Measurements from ENCODE around the gene ANKRD36C. TPM values are rescaled to one million over a fixed set of nuclear protein-coding genes. Genes with fewer than 3 reads are reported as not detected.
A peak's percentile ranks its signal among the peaks of the same experiment; 100 is the strongest.
"Not testable (repeated sequence)": the region's sequence is repeated elsewhere in the genome, so short reads cannot be mapped to it uniquely, and the experiment has no call there.

The ANKRD36C gene
- total RNA-seq, 4 donors from 2014 or later, result 9.0 to 42.6 (median 18.8) TPM

DNA sequence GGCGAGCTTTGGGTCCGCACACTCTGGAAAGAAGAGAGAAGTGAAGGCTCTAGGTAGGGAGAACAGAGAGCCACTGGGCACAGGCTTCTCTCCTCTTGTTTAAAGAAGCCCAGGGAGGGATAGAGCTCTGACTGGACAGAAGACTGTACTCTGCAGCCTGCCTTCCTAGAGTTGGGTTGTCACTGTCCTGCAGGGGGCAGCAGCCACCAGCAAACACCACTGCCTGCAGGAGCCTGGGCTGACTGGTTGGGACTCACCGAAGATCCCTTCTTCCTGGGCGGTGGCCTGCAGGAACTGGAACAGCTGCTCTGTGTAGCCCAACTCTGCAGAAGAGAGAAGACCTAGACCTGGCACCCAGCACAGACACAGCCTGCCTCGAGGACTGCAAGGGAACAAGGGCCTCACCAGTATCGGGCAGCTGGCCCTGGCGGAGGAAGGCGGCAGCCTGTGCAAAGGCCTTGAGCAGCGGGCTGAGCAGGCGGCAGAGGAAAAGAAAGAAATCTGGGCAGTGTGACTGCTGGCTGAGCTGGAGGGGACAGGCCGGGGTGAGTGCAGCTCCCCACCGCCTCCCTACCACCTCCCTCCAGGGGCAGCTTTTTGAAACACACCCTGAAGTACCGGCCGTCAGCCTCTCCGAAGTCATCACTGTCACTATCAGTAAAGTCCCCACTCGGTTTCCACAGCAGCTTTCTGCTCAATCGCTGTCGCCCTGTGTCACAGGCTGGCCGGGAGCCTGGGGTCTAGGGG is 31.2 kb upstream of the ANKRD36C start:
- H3K36me3 ChIP-seq, H3K27ac ChIP-seq, H3K9me3 ChIP-seq, H3K4me3 ChIP-seq, H3K4me1 ChIP-seq, H3K27me3 ChIP-seq: not testable (repeated sequence)
- TF ChIP-seq, protein P1, sequence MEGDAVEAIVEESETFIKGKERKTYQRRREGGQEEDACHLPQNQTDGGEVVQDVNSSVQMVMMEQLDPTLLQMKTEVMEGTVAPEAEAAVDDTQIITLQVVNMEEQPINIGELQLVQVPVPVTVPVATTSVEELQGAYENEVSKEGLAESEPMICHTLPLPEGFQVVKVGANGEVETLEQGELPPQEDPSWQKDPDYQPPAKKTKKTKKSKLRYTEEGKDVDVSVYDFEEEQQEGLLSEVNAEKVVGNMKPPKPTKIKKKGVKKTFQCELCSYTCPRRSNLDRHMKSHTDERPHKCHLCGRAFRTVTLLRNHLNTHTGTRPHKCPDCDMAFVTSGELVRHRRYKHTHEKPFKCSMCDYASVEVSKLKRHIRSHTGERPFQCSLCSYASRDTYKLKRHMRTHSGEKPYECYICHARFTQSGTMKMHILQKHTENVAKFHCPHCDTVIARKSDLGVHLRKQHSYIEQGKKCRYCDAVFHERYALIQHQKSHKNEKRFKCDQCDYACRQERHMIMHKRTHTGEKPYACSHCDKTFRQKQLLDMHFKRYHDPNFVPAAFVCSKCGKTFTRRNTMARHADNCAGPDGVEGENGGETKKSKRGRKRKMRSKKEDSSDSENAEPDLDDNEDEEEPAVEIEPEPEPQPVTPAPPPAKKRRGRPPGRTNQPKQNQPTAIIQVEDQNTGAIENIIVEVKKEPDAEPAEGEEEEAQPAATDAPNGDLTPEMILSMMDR (IDR thresholded peaks at IDR 0.05), result peak; percentile 66 to 82 (median 75)
- WGBS, 2 donors (ENCODE audit: low coverage in 1 of 2), result 75% methylated on average over 4 of the region's 19 CpGs; no CpG with 5 or more reads in 1 of the 2 donors
- ATAC-seq, result peak; percentile 88

DNA sequence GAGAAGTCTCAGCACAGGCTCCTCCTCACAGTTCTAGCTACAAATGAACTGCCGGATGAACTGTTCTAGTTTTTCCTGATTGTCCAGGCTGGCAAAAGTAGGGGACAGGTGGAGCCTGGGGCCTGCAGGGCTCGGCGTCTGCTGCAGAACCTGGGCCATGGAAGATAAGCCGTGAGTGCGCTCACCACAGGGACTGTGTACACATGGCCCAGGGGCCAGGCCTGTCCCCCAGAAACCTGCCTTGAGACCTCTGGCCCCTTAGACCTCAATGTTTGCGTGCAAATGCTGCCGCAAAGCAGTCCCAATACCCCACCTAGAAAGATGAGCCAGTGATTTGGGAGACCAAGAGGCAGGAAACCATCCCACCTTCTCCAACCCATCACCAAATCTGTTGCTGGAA is 30.5 kb upstream of the ANKRD36C start:
- not testable (repeated sequence) for H3K4me1 ChIP-seq, H3K9me3 ChIP-seq, H3K4me3 ChIP-seq, ATAC-seq, H3K27ac ChIP-seq, H3K36me3 ChIP-seq, H3K27me3 ChIP-seq
- WGBS, 2 donors (ENCODE audit: low coverage in 1 of 2), result no CpG with 5 or more reads among the region's 7 CpGs

DNA sequence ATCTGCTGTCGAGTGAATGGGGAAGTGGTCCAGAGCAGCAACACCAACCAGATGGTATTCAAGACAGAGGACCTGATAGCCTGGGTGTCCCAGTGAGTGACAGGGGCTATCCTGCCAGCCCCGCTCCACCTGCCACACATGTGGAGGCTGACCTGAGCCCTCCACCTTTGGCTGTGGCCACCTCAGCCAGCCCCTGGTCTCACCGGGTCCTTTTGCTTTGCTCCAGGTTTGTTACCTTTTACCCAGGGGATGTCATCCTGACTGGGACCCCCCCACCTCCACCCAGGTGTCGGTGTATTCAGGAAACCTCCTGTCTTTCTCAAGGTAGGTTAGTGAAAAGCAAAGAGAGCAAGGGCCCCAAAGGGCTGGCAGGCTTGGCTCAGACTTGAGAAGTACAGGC is 29.5 kb upstream of the ANKRD36C start:
- H3K4me3 ChIP-seq, H3K36me3 ChIP-seq, H3K9me3 ChIP-seq, H3K27ac ChIP-seq, H3K4me1 ChIP-seq, ATAC-seq, H3K27me3 ChIP-seq: not testable (repeated sequence)
- 57% methylated on average over 1 of the region's 4 CpGs; no CpG with 5 or more reads in 1 of the 2 donors for WGBS, 2 donors (ENCODE audit: low coverage in 1 of 2)

DNA sequence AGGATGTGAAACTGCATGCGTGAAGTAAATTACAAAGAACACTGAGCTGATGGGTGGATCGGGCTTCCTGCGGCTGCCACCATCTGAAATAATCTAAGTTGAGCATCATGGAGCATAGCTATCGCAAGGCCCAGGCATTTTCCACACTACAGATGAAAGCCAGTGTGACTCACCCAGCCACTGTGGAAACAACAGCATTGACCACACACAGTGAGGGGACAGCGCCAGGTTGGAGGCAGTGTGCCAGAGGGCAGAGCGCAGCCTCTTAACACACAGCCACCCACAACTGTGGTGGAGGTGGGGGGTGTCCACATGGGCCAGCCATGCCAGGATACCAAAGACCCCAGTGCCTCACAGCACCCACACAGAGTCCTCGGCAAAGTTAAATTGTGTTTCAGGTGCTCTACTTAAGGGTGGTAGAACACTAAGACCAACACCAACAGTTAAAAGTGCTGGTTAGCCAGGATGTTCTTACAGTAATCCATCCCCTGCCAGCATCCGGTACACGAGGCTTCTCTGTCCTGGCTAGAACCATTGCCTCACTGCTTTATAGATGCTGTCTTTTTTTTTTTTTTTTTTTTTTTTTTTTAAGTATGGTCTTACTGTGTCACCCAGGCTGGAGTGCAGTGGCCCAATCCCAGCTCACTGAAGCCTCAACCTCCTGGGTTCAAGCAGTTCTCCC is 28.4 kb upstream of the ANKRD36C start:
- not testable (repeated sequence) for ATAC-seq, H3K36me3 ChIP-seq, H3K27ac ChIP-seq, H3K27me3 ChIP-seq, H3K4me1 ChIP-seq, H3K9me3 ChIP-seq, H3K4me3 ChIP-seq
- WGBS, 2 donors (ENCODE audit: low coverage in 1 of 2), result 40 to 44% methylated on average over 1 to 3 of the region's 9 CpGs

DNA sequence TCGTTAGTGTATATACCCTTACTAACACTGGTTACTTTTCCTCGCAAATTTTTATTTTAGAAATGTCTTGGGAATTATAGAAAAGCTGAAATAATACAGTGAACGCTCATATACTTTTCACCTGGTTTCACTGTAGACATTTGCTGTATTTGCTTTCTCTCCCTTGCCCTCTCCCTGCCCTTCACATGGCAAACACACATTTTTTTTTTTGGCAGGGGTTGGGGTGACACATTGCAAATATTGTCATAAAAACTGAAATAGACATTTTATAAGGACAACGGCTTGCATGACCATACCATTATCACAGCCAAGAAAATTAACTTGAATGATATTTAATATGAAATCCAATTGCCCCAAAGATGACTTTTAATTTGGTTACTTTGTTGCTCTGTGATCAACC is 24.7 kb upstream of the ANKRD36C start:
- peaks cover 0 to 14% (median 0%) of the 10 kb centered on the region in 3 donors for H3K4me1 ChIP-seq
- H3K27me3 ChIP-seq, H3K4me3 ChIP-seq, H3K27ac ChIP-seq, ATAC-seq, H3K9me3 ChIP-seq, H3K36me3 ChIP-seq: not testable (repeated sequence)
- WGBS, 2 donors (ENCODE audit: low coverage in 1 of 2), result 88 to 95% methylated on average over 4 of the region's 4 CpGs

DNA sequence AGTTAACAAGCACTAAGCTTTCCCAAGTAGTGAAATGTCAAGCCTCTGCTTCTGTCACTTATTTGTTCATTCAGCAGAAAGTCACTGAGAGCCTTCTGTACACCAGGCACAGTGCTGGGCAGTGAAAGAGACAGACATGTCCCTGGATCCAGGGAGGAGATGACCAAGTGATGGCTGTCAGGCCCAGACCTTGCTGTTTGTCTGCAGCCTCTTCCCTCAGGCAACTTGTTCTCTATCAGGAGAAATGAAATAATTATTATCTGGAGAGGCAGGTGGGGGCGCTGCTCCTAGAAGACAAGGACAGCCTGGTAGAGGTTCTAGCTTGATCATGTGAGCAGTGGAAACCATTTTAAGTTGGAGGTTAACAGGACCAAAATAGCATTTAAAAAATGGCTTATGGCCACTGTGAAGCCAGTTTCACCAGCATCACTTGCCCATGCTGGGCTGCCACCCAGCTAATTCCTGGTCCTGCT is 21.2 kb upstream of the ANKRD36C start:
- not testable (repeated sequence) for H3K36me3 ChIP-seq, H3K27me3 ChIP-seq, H3K9me3 ChIP-seq, H3K4me3 ChIP-seq, ATAC-seq
- H3K27ac ChIP-seq, result peak overlapping the region in 2 of 4 donors; percentile 57 to 69
- H3K4me1 ChIP-seq, result peaks cover 0 to 30% (median 4%) of the 10 kb centered on the region in 3 donors
- WGBS, 2 donors (ENCODE audit: low coverage in 1 of 2), result 50% methylated on average over 1 of the region's 1 CpG; no CpG with 5 or more reads in 1 of the 2 donors

DNA sequence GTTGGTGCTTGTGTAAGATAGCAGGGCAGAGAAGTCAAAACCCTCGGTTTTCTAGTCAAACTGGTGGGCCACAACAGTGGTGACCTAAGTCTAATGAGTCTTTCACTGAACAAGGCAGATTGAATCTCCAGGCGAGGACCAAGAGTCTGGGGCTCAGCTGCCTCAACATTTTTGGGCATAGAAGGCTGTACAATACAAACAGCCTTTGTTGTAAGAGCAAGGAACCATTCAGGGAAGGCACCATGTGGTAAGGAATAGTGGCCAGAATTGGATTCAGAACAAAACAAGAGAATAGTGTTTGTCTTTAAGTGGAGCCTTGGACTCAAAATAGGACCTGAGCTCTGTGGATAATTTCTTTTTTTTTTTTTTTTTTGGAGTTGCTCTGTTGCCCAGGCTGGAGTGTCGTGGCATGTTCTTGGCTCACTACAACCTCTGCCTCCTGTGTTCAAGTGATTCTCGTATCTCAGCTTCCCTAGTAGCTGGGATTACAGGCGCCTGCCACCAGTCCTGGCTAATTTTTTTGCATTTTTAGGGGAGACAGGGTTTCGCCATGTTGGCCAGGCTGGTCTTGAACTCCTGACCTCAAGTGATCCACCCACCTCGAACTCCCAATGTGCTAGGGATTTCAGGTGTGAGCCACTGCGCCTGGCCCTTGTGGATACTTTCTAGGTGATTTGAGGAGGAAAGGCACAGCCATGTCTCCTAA is 20.6 kb upstream of the ANKRD36C start:
- H3K4me3 ChIP-seq, H3K27me3 ChIP-seq, H3K9me3 ChIP-seq, H3K36me3 ChIP-seq, ATAC-seq: not testable (repeated sequence)
- WGBS, 2 donors (ENCODE audit: low coverage in 1 of 2), result 78% methylated on average over 7 of the region's 8 CpGs; no CpG with 5 or more reads in 1 of the 2 donors
- Histone ChIP-seq H3K4me1 (peaks cover 0 to 30% (median 4%) of the 10 kb centered on the region in 3 donors), H3K27ac (peak overlapping the region in 2 of 4 donors; percentile 57 to 69)

DNA sequence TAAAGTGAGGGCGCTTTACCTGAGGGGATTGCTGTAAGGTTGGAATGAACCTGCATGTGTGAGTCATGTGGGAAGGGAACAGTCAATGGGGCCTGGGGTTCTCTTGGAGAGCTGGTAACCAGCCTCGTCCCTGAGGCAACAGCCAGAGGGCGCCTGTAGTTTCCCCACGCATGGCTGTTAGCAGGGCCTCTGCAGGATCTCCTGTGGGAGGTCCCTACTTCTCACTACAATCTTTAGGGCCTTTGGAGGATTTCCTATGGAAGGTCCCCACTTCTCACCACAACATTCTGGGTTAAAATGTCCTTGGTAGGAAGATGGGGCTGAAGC is 19.5 kb upstream of the ANKRD36C start:
- peak overlapping the region in 1 of 2 donors; percentile 28 for H3K4me3 ChIP-seq
- not testable (repeated sequence) for H3K9me3 ChIP-seq, H3K27me3 ChIP-seq, H3K36me3 ChIP-seq
- peak; percentile 20 for ATAC-seq
- H3K27ac ChIP-seq, result peak overlapping the region in 3 of 4 donors; percentile 57 to 75 (median 69)
- WGBS, 2 donors (ENCODE audit: low coverage in 1 of 2), result 20% methylated on average over 1 of the region's 4 CpGs; no CpG with 5 or more reads in 1 of the 2 donors
- TF ChIP-seq, protein P1 (IDR thresholded peaks at IDR 0.05), result peak in 3 of 4 experiments; percentile 16 to 31 (median 24)
- H3K4me1 ChIP-seq, result peaks cover 0 to 30% (median 4%) of the 10 kb centered on the region in 3 donors
